ENCODE data around the gene ITGAD. TPM values are rescaled to one million over a fixed set of nuclear protein-coding genes. Genes with fewer than 3 reads are reported as not detected.

ITGAD gene
- total and polyA plus RNA-seq, 2 donors (not counting 3 experiments of a cell fraction or from before 2014, with no cell fraction given), result not detected

DNA sequence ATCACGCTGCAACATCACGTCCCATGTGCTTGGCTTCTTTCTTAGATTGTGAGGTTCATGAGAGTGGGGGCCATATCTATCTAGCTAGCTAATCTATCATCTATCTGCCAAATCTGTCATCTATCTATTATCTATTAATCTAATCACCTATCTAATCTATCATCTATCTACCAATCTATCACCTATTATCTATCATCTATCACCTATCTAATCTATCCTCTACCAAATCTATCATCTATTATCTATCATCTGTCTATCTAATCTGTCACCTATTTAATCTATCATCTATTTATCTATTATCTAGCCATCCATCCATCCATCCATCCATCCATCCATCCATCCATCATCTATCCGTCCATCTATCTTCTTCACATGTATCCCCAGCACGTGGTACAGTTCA is 20.8 kb downstream of the ITGAD start:
- FAIRE-seq, result no peak
- POLR2A ChIA-PET, result no interaction called here
- intact Hi-C loops (cut with micrococcal nuclease), result no loop called here
- Histone ChIP-seq H3K9me3 (replicated peaks; ENCODE audit: control insufficient read depth, insufficient read depth, low read length) (no peaks in the 10 kb centered on the region), H3K79me2 (ENCODE audit: control insufficient read depth, insufficient read depth, low read length) (no peaks in the 10 kb centered on the region), H3K4me3 (replicated peaks in 1 of 3; ENCODE audit: insufficient read depth in 1 of 3, low read depth in 1 of 3, low read length in 3 of 3) (no peak overlapping the region), H3K9ac (replicated peaks; ENCODE audit: extremely low read depth, insufficient read depth, low read length) (no peak overlapping the region), H3K27me3 (ENCODE audit: control insufficient read depth in 2 of 2, insufficient read depth in 2 of 2, low read length in 2 of 2) (no peaks in the 10 kb centered on the region), H3K9me1 (replicated peaks; ENCODE audit: control insufficient read depth, extremely low read depth, insufficient read depth, low read length) (no peaks in the 10 kb centered on the region), H3K36me3 (ENCODE audit: control insufficient read depth in 2 of 2, extremely low read depth in 1 of 2, insufficient read depth in 2 of 2, low read length in 2 of 2) (no peaks in the 10 kb centered on the region), H3K4me2 (ENCODE audit: insufficient read depth, low read length) (no peak overlapping the region), H2AFZ (ENCODE audit: low read depth, low read length) (no peak overlapping the region), H4K20me1 (replicated peaks; ENCODE audit: control insufficient read depth, extremely low read depth, insufficient read depth, low read length) (no peaks in the 10 kb centered on the region), H3K4me1 (ENCODE audit: control insufficient read depth, extremely low read depth, insufficient read depth, low read length) (no peaks in the 10 kb centered on the region), H3K27ac (ENCODE audit: insufficient read depth, low read depth, low read length) (no peak overlapping the region)
- TF ChIP-seq FOS (IDR thresholded peaks at IDR 0.05; ENCODE audit: borderline replicate concordance, insufficient read depth, low read length) (no peak), MYC (IDR thresholded peaks at IDR 0.05; ENCODE audit: low read depth, low read length) (no peak)
- DNase-seq (ENCODE audit: low read depth, low spot score), result no peak
- dilution Hi-C loops (cut with MboI; ENCODE audit: extremely low pct_ligation_motif_present, low sequenced_read_pairs), result no loop called here
- CTCF ChIA-PET, result no interaction called here
- BruUV-seq (replicated peaks), result no TSS peak

DNA sequence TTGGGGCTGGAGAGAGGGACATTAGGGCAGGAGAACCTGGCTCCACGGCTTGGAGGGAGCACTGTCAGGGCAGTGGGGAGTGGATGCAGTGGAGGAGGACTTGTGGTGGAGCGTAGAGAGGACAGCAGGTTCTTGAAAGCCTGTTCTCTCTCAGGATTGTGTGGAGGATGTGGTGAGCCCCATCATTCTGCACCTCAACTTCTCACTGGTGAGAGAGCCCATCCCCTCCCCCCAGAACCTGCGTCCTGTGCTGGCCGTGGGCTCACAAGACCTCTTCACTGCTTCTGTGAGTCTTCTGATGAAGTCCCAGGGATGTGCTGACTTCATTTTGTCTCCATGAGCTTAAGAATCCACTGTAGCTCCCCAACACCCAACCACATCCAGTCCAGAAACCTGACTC is 21.6 kb downstream of the ITGAD start:
- POLR2A ChIA-PET, result no interaction called here
- dilution Hi-C loops (cut with MboI; ENCODE audit: extremely low pct_ligation_motif_present, low sequenced_read_pairs), result no loop called here
- intact Hi-C loops (cut with micrococcal nuclease), result no loop called here

More for the DNA sequence above, 21.6 kb downstream of the ITGAD start:
- Histone ChIP-seq H2AFZ (ENCODE audit: low read depth, low read length) (no peak overlapping the region), H3K9ac (replicated peaks; ENCODE audit: extremely low read depth, insufficient read depth, low read length) (no peak overlapping the region), H3K9me3 (replicated peaks; ENCODE audit: control insufficient read depth, insufficient read depth, low read length) (no peaks in the 10 kb centered on the region), H3K4me2 (ENCODE audit: insufficient read depth, low read length) (no peak overlapping the region), H3K9me1 (replicated peaks; ENCODE audit: control insufficient read depth, extremely low read depth, insufficient read depth, low read length) (no peaks in the 10 kb centered on the region), H3K27me3 (ENCODE audit: control insufficient read depth in 2 of 2, insufficient read depth in 2 of 2, low read length in 2 of 2) (no peaks in the 10 kb centered on the region), H3K4me3 (replicated peaks in 1 of 3; ENCODE audit: insufficient read depth in 1 of 3, low read depth in 1 of 3, low read length in 3 of 3) (no peak overlapping the region), H3K27ac (ENCODE audit: insufficient read depth, low read depth, low read length) (no peak overlapping the region), H3K4me1 (ENCODE audit: control insufficient read depth, extremely low read depth, insufficient read depth, low read length) (no peaks in the 10 kb centered on the region), H3K79me2 (ENCODE audit: control insufficient read depth, insufficient read depth, low read length) (no peaks in the 10 kb centered on the region), H4K20me1 (replicated peaks; ENCODE audit: control insufficient read depth, extremely low read depth, insufficient read depth, low read length) (no peaks in the 10 kb centered on the region), H3K36me3 (ENCODE audit: control insufficient read depth in 2 of 2, extremely low read depth in 1 of 2, insufficient read depth in 2 of 2, low read length in 2 of 2) (no peaks in the 10 kb centered on the region)
- TF ChIP-seq POLR2A (IDR thresholded peaks at IDR 0.05; ENCODE audit: low read depth, low read length), result no peak
- TF ChIP-seq, protein P1, sequence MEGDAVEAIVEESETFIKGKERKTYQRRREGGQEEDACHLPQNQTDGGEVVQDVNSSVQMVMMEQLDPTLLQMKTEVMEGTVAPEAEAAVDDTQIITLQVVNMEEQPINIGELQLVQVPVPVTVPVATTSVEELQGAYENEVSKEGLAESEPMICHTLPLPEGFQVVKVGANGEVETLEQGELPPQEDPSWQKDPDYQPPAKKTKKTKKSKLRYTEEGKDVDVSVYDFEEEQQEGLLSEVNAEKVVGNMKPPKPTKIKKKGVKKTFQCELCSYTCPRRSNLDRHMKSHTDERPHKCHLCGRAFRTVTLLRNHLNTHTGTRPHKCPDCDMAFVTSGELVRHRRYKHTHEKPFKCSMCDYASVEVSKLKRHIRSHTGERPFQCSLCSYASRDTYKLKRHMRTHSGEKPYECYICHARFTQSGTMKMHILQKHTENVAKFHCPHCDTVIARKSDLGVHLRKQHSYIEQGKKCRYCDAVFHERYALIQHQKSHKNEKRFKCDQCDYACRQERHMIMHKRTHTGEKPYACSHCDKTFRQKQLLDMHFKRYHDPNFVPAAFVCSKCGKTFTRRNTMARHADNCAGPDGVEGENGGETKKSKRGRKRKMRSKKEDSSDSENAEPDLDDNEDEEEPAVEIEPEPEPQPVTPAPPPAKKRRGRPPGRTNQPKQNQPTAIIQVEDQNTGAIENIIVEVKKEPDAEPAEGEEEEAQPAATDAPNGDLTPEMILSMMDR (IDR thresholded peaks at IDR 0.05; ENCODE audit: extremely low read depth in 1 of 2, insufficient read depth in 1 of 2, low read depth in 1 of 2, low read length in 2 of 2), result no peak
- TF ChIP-seq GATA2 (IDR thresholded peaks at IDR 0.05; ENCODE audit: insufficient read depth, insufficient read length, low read depth, low read length), result no peak
- no peak for TF ChIP-seq EZH2 (IDR thresholded peaks at IDR 0.05; ENCODE audit: borderline replicate concordance, low read depth, low read length, severe bottlenecking)
- TF ChIP-seq JUN (IDR thresholded peaks at IDR 0.05; ENCODE audit: borderline replicate concordance, insufficient read depth, insufficient read length, low read depth), result no peak
- FAIRE-seq (no peak), DNase-seq (ENCODE audit: low read depth, low spot score) (no peak)
- CTCF ChIA-PET, result no interaction called here
- no TSS peak for BruUV-seq (replicated peaks)

All from endothelial cell of umbilical vein (primary cell).